Measurements from ENCODE around the gene APBA2. TPM values are rescaled to one million over a fixed set of nuclear protein-coding genes. Genes with fewer than 3 reads are reported as not detected.

The APBA2 gene
- total RNA-seq, 1 donor from 2014 or later = 30.0 TPM

DNA sequence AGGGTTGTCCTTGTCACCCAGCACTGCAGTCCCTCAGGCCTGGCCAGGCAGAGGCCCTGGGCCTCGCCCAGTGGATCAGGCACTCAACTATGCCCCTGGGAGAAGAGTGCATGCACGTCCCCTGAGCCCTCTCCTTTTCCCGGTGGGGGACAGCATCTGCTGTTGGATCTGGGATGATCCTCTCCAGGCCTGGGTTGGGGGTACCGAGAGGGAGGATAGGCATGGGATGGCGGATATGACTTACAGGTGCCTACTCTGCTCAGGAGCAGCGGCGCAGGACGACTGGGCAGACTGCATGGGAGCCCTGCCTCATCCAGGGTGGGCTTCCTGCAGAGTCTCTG, 9.0 kb upstream of the APBA2 start:
- TF ChIP-seq, protein P1, sequence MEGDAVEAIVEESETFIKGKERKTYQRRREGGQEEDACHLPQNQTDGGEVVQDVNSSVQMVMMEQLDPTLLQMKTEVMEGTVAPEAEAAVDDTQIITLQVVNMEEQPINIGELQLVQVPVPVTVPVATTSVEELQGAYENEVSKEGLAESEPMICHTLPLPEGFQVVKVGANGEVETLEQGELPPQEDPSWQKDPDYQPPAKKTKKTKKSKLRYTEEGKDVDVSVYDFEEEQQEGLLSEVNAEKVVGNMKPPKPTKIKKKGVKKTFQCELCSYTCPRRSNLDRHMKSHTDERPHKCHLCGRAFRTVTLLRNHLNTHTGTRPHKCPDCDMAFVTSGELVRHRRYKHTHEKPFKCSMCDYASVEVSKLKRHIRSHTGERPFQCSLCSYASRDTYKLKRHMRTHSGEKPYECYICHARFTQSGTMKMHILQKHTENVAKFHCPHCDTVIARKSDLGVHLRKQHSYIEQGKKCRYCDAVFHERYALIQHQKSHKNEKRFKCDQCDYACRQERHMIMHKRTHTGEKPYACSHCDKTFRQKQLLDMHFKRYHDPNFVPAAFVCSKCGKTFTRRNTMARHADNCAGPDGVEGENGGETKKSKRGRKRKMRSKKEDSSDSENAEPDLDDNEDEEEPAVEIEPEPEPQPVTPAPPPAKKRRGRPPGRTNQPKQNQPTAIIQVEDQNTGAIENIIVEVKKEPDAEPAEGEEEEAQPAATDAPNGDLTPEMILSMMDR (conservative IDR thresholded peaks at IDR 0.05; ENCODE audit: low read depth, low read length) = no peak
- DNase-seq (ENCODE audit: low read depth) = no peak
- H3K4me3 ChIP-seq (ENCODE audit: low read depth, low read length) = no peak overlapping the region

DNA sequence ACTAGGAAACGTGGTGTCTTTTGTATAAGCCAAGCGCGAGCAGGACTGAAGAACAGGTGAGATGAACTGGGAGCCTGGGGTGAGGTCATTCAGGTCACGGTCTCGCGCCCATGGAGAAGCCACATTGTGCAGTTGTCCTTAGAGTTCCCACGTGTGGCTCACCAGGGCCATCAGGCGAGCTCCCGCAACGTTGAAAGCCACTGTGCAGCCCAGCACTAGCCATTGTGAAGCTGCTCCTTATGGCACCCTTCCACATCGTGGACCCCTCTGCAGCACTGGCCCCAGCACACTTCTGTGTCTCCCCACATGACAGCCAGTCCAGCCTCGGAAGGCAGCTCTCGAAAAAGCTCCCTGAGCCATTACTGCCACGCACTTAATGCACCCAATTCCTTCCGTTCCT, 7.6 kb upstream of the APBA2 start:
- H3K4me3 ChIP-seq (ENCODE audit: low read depth, low read length) = no peak overlapping the region
- DNase-seq (ENCODE audit: low read depth) = no peak
- TF ChIP-seq, protein P1 (conservative IDR thresholded peaks at IDR 0.05; ENCODE audit: low read depth, low read length) = no peak

DNA sequence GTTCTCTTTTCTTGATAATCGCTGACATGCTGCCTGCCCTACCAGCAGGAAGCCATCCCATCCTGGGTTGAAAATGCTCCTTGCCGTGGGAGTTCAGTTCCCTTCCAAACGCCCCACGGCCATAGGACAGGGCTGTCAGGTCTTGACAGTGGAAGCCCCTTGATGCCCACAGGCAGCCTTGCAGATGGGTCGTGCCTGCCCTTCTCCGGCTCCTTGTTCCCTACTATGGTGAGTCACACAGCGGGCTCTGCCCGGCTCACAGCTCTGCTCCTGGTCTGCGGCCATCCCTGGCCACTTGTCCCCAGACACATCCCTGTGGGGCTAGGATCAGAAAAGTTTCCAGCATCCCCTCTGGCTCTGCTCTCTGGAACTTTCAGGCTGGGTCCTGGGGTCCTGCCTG, 6.2 kb upstream of the APBA2 start:
- TF ChIP-seq, protein P1 (conservative IDR thresholded peaks at IDR 0.05; ENCODE audit: low read depth, low read length) = no peak
- DNase-seq (ENCODE audit: low read depth) = no peak
- H3K4me3 ChIP-seq (ENCODE audit: low read depth, low read length) = no peak overlapping the region

DNA sequence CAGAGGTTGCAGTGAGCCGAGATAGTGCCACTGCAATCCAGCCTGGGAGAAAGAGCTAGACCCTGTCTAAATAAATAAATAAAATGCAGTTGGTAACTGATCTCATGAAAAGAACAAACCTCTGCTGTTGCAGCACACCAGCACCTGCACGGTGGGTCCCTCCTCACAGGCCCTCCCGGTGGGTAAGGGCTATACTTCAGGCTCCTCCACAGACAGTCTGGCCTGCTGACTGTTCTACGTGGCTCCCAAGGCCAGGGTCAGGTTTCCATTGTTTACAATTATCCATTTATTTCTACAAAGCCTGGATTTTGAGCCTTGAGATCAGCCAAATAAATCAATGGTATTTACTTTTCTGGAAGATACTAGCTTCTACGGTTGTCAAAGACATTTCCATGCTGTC, 5.1 kb upstream of the APBA2 start:
- H3K4me3 ChIP-seq (ENCODE audit: low read depth, low read length) = no peak overlapping the region
- no peak for DNase-seq (ENCODE audit: low read depth)
- TF ChIP-seq, protein P1 (conservative IDR thresholded peaks at IDR 0.05; ENCODE audit: low read depth, low read length) = no peak

DNA sequence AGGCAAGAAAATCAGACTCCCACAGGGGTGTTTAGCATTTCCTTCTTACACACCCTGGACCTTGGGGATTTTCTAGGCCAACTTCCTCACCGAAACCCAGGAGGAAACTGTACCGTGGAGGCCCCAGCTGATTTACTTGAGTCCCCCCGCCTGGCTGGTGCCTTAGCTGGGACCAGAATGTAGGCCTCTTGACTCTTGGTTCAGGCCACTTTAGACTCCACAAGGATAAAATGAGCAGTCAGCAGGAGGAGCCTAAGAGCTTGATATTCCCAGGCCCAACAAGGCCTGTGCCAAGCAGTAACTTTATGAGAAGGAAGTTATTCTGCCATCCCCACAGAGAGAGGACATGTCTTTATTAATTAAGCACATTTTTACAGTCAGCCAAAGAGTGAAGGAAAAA, 4.6 kb upstream of the APBA2 start:
- TF ChIP-seq, protein P1 (conservative IDR thresholded peaks at IDR 0.05; ENCODE audit: low read depth, low read length) = peak; percentile 27
- no peak for DNase-seq (ENCODE audit: low read depth)
- no peak overlapping the region for H3K4me3 ChIP-seq (ENCODE audit: low read depth, low read length)

DNA sequence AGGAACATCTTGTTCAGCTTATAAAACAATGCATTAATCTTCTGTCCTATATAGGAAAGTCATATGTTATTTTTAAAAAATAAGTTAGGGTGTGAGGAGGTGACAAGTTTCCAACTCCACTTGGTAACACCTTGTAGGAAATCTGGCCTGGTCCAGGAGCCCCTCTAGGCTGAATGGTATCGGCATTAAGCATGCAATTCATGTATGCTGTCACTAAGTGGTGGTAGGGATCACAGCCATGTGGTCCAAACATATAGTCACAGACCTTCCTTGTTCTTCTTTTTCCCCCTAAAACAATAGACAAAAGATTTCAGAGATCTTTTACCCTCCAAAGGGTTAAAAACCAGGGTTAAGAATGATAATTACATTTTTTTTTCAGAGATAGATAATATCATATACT, 4.2 kb upstream of the APBA2 start:
- DNase-seq (ENCODE audit: low read depth) = no peak
- TF ChIP-seq, protein P1 (conservative IDR thresholded peaks at IDR 0.05; ENCODE audit: low read depth, low read length) = peak; percentile 9
- no peak overlapping the region for H3K4me3 ChIP-seq (ENCODE audit: low read depth, low read length)

DNA sequence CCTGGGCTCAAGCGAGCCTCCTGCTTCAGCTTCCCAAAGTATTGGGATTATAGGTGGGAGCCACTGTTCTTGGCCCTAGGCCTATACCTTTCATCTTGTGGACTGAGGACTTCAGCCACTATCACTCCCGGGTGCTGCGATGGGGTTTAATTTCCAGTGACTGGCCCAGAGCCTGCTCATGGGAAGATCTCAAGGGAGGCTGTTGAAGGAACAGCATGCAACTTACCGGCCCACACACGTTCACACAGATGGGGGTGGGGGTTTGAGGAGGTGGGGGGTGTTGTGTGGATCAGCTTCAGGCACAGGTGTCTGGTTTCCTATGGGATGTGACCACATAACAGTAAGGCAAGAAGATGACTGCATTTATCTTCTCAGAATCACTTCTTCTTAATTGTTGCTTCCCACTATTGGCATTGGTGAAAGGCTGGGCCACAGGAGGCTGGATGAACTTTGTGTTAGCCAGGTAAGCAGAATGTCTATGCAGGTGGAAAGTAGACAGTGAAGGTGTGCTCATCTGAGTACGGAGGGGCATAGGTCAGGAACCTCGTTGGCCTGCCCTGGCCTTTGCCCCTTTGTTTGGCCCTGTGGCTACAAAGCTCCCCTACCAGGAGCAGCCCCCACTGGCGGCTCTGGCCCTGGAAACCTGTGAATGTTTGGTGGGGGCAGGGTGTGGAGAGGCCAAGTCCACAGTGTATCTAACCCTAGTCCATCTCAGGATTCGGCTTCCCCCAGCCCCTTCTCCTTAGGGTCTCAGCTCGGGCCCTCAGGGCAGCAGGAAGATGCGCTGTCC, 1.4 kb upstream of the APBA2 start:
- TF ChIP-seq, protein P1 (conservative IDR thresholded peaks at IDR 0.05; ENCODE audit: low read depth, low read length) = no peak
- no peak overlapping the region for H3K4me3 ChIP-seq (ENCODE audit: low read depth, low read length)
- DNase-seq (ENCODE audit: low read depth) = no peak
